Activated CD8-positive, alpha-beta memory T cell treated with anti-CD3 and anti-CD28 coated beads, Interleukin-2, amount 10 ng/mL, durations not matched to agents 7 days and 5 days (primary cell): ENCODE data around the gene DDX6. TPM values are rescaled to one million over a fixed set of nuclear protein-coding genes. Genes with fewer than 3 reads are reported as not detected.
"Not testable (repeated sequence)": the region's sequence is repeated elsewhere in the genome, so short reads cannot be mapped to it uniquely, and the experiment has no call there.

Experiments
- ATAC-seq: fragments of 150-1000 bp; cut with Tn5 transposase; one replicate; pipeline ENCODE4 v1.10.0; 2021; ENCODE audit warnings: moderate library complexity
- CTCF ChIA-PET: fragments of 350-600 bp; sonication (Branson Sonifier 250); formaldehyde crosslinking; loops from one replicate; lab custom pipeline; 2021; ENCODE audit warnings: antibody characterized with exemption; lab: Charles Lee
- DNase-seq: peaks from one replicate; pipeline ENCODE4 v3.0.0-alpha.2; 2020
- H3K27ac Mint-ChIP-seq: one replicate; pipeline ENCODE4 v1.8.0; 2021; ENCODE audit warnings: mild to moderate bottlenecking, mixed read lengths
- H3K27me3 Mint-ChIP-seq: one replicate; pipeline ENCODE4 v1.8.0; 2021; ENCODE audit warnings: mixed read lengths
- H3K36me3 Mint-ChIP-seq: one replicate; pipeline ENCODE4 v1.8.0; 2021; ENCODE audit warnings: mild to moderate bottlenecking, mixed read lengths
- H3K4me1 Mint-ChIP-seq: one replicate; pipeline ENCODE4 v1.8.0; 2021; ENCODE audit warnings: mixed read lengths
- H3K4me3 Mint-ChIP-seq: one replicate; pipeline ENCODE4 v1.8.0; 2021; ENCODE audit warnings: mild to moderate bottlenecking, moderate library complexity, mixed read lengths
- H3K9me3 Mint-ChIP-seq: one replicate; pipeline ENCODE4 v1.8.0; 2022; ENCODE audit warnings: low read depth, mixed read lengths
- total RNA-seq, 2 experiments: library from RNA; stranded (reverse); gene quantifications; one replicate each; pipeline ENCODE4 v1.2.3, GENCODE V29; 2021

The DDX6 gene, protein sequence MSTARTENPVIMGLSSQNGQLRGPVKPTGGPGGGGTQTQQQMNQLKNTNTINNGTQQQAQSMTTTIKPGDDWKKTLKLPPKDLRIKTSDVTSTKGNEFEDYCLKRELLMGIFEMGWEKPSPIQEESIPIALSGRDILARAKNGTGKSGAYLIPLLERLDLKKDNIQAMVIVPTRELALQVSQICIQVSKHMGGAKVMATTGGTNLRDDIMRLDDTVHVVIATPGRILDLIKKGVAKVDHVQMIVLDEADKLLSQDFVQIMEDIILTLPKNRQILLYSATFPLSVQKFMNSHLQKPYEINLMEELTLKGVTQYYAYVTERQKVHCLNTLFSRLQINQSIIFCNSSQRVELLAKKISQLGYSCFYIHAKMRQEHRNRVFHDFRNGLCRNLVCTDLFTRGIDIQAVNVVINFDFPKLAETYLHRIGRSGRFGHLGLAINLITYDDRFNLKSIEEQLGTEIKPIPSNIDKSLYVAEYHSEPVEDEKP
- total RNA-seq: 100 to 1,000 TPM; 127 to 153 TPM

- Mint-ChIP-seq H3K4me1 (peaks cover 24% of the 10 kb centered on the region), H3K27ac (peak within 1 kb of the TSS; percentile 100)
- CTCF ChIA-PET: interaction anchor here (0.7 to 5.1 kb wide), 30 partner anchors 10 to 356 kb away, joined by 3 to 42 read pairs (median 4); partner anchors contain the start of genes BCL9L and CENATAC
These were observed at the start of gene DDX6 for GRCh38 chr11:118791111-118791960. Gene DDX6 (minus strand): TSS chr11:118791164. CDS start chr11:118786251, 4,913 bp downstream.

DNA sequence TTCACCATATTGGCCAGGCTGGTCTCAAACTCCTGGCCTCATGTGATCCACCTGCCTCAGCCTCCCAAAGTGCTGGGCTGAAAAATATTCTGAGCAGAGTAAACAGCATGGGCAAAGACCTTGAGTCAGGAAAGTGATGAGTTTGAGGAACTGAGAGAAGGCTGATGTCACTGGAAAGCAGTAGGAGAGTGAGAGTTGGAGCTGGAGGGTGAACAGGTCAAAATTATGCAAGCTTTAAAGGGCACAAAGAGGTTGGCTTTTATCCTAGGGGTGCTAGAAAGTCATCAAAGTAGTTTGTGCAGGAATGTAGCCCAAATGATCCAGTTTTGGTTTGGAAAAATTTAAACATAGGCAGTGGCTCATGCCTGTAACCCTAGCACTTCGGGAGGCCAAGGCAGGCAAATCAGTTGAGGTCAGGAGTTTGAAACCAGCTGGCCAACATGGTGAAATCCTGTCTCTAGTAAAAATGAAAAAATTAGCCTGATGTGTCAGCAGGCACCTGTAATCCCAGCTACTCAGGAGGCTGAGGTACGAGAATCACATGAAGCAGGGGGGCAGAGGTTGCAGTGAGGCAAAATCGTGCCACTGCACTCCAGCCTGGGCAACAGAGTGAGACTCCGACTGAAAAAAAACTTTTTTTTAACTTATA lies 48.1 kb upstream of the DDX6 start:
- Mint-ChIP-seq H3K4me3 (no peak overlapping the region), H3K27ac (peak overlapping the region; percentile 37)
- DNase-seq: no peak

More at GRCh38 chr11:118791111-118791960, at the start of gene DDX6:
- H3K27me3 Mint-ChIP-seq: no peaks in the 10 kb centered on the region
- no peaks in the 10 kb centered on the region for H3K9me3 Mint-ChIP-seq
- H3K4me3 Mint-ChIP-seq: peak within 1 kb of the TSS; percentile 99
- DNase-seq (peak; percentile 93), ATAC-seq (peak; percentile 59)
- H3K36me3 Mint-ChIP-seq: peaks cover 19% of the 10 kb centered on the region

DNA sequence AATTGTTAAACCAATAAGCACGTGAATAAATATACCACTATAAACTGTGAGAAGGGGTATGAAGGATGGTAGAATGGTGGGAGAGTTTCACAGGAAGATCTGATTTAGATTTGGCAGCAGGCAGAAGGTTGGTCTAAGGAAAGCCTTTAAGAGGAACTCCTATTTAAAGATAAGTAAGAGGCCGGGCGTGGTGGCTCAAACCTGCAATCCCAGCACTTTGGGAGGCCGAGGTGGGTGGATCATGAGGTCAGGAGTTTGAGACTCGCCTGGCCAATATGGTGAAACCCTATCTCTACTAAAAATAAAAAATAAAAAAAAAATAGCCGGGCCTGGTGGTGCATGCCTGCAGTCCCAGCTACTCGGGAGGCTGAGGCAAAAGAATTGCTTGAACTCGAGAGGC lies 46.9 kb upstream of the DDX6 start:
- Mint-ChIP-seq H3K27me3 (no peaks in the 10 kb centered on the region), H3K4me3 (no peak overlapping the region), H3K27ac (no peak overlapping the region), H3K36me3 (peaks cover 3% of the 10 kb centered on the region), H3K4me1 (peaks cover 29% of the 10 kb centered on the region), H3K9me3 (no peaks in the 10 kb centered on the region)
- ATAC-seq (no peak), DNase-seq (no peak)
- CTCF ChIA-PET: no interaction called here

More for the DNA sequence above, 48.1 kb upstream of the DDX6 start:
- Mint-ChIP-seq H3K9me3 (no peaks in the 10 kb centered on the region), H3K36me3 (peaks cover 3% of the 10 kb centered on the region), H3K27me3 (no peaks in the 10 kb centered on the region), H3K4me1 (peaks cover 37% of the 10 kb centered on the region)
- CTCF ChIA-PET: no interaction called here
- ATAC-seq: no peak

DNA sequence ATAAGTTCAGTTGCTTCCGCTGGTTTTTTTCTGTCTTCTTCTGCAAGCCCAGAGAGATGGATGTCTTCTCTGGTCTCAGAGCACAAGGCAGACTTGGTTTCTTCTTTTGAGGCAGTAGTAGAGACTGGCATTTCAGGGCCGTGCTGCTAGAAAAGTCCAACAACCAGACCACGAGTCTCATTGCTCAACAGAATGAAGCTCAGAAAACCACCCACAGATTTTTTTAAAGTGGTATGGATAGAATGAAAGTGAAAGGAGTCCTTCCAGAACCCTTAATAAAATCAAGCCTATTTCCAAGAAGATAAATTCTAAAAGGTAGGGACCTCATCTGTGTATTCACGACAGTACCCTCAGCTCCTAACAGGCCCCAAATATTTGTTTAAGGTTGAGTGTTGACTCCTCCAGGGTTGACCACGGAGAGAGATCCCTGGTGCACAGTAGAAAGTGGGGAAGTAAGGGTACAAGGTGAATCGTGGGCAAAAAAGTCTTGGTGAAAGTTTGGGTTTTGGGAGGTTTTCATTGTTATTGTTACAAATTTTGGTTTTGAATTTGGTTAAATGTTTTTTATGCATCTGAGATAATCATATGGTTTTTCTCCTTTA lies 43.6 kb upstream of the DDX6 start:
- ATAC-seq: peak; percentile 45
- Mint-ChIP-seq H3K27ac (peak overlapping the region; percentile 61), H3K27me3 (no peaks in the 10 kb centered on the region), H3K9me3 (no peaks in the 10 kb centered on the region), H3K4me3 (peak overlapping the region; percentile 56), H3K4me1 (peaks cover 10% of the 10 kb centered on the region), H3K36me3 (no peaks in the 10 kb centered on the region)
- no peak for DNase-seq
- CTCF ChIA-PET: interaction anchor here (0.8 to 1.2 kb wide), 3 partner anchors 32 to 145 kb away, joined by 3 to 6 read pairs (median 4); no protein-coding TSS in a partner anchor

DNA sequence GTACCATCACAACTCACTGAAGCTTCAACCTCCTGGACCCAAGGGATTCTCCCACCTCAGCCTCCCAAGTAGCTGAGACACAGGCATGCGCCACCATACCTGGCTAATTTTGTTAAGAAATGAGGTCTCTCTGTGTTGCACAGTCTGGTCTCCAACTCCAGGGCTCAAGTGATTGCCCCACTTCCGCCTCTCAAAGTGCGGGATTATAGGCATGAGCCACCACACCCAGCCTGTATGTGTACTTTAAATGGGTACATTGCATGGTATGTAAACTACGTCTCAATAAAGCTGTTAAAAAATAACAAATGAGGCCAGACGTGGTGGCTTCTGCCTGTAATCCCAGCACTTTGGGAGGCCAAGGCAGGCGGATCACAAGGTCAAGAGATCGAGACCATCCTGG lies 36.2 kb upstream of the DDX6 start:
- Mint-ChIP-seq H3K27me3 (no peaks in the 10 kb centered on the region), H3K36me3 (no peaks in the 10 kb centered on the region), H3K4me3 (no peak overlapping the region), H3K27ac (no peak overlapping the region), H3K4me1 (no peaks in the 10 kb centered on the region), H3K9me3 (no peaks in the 10 kb centered on the region)
- CTCF ChIA-PET: no interaction called here
- ATAC-seq: no peak
- no peak for DNase-seq

DNA sequence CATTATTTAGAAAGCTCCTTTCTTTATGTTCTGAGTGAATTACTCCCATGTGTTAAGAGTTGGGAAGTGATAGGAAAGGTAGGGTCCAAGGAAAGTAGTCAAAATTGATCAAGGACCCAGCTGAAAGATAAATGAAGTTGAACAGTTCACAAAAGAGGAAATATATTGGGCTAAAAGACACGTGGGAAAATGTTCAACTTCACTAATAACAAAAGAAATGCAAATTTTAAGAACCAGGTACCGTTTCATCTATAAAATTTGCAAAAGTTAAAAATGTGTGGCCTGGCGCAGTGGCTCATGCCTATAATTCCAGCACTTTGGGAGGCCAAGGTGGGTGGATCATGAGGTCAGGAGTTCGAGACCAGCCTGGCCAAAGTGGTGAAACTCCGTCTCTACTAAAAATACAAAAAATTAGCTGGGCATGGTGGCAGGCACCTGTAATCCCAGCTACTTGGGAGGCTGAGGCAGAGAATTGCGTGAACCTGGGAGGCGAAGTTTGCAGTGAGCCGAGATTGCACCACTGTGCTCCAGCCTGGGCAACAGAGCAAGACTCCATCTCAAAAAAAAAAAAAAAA lies 32.1 kb upstream of the DDX6 start:
- DNase-seq, H3K36me3 Mint-ChIP-seq, H3K27me3 Mint-ChIP-seq, H3K27ac Mint-ChIP-seq, CTCF ChIA-PET, H3K4me3 Mint-ChIP-seq, ATAC-seq, H3K9me3 Mint-ChIP-seq: not testable (repeated sequence)
- H3K4me1 Mint-ChIP-seq: peaks cover 13% of the 10 kb centered on the region

DNA sequence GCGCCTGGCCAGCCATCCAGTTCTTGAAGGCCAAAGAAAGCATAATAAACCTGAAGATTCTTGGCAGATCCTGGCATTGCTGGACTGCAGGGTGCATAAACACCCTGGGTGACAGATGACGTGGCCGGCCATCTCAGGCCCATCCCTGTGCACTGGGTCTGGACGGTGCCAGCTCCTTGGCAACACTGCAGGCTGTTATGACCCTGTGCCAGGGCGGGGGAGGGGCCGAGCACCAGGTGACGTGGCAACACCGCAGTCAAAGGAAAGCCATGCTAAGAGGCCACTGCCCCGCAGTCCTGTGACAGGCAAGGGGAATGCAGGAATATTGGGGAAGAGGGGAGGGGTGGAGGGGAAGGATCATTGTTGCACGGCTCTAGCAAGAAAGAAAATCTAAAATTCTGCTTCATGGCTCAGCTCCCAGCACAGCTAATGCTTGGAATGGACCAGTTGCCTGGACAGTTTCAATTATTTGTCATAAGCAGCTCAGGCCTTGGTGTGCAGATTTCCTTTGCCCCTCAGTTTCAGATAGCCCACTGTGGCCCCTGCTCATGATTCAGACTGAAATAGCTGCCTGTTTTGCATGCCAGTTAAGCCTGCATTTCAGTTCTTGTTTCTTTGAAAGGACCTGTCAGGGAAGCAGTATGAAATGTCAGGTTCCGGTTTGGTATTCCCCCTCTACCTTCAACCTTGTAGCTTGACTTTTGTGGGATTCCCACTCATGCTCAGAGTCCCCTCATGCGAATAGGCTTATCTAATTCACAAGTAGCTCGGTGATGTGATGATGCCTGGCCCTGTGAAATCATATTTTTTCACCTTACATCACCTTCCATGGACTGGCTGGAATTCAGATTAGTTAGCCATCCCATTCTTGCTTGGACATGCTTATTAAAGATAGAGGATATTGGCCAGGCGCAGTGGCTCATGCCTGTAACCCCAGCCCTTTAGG lies 29.7 kb upstream of the DDX6 start:
- CTCF ChIA-PET: interaction anchor here (0.6 kb wide), 1 partner anchor 483 kb away, joined by 3 read pairs; no protein-coding TSS in a partner anchor
- H3K4me3 Mint-ChIP-seq: no peak overlapping the region
- H3K36me3 Mint-ChIP-seq: no peaks in the 10 kb centered on the region
- peaks cover 13% of the 10 kb centered on the region for H3K4me1 Mint-ChIP-seq
- DNase-seq (peak; percentile 45), ATAC-seq (no peak)
- no peak overlapping the region for H3K27ac Mint-ChIP-seq
- H3K27me3 Mint-ChIP-seq: no peaks in the 10 kb centered on the region
- H3K9me3 Mint-ChIP-seq: no peaks in the 10 kb centered on the region

GRCh38 chr11:118820025-118820379 lies 29.0 kb upstream of the DDX6 start:
- H3K4me3 Mint-ChIP-seq, H3K27ac Mint-ChIP-seq, H3K36me3 Mint-ChIP-seq, DNase-seq, H3K27me3 Mint-ChIP-seq, H3K9me3 Mint-ChIP-seq, ATAC-seq, CTCF ChIA-PET: not testable (repeated sequence)
- peaks cover 13% of the 10 kb centered on the region for H3K4me1 Mint-ChIP-seq

GRCh38 chr11:118819334-118820024 lies 28.5 kb upstream of the DDX6 start:
- Mint-ChIP-seq H3K4me1 (peaks cover 13% of the 10 kb centered on the region), H3K4me3 (no peak overlapping the region), H3K27ac (no peak overlapping the region), H3K27me3 (no peaks in the 10 kb centered on the region), H3K36me3 (no peaks in the 10 kb centered on the region), H3K9me3 (no peaks in the 10 kb centered on the region)
- CTCF ChIA-PET: no interaction called here
- DNase-seq: no peak
- no peak for ATAC-seq

- H3K4me3 Mint-ChIP-seq: no peak overlapping the region
- peaks cover 13% of the 10 kb centered on the region for H3K4me1 Mint-ChIP-seq
- no peak overlapping the region for H3K27ac Mint-ChIP-seq
- no peaks in the 10 kb centered on the region for H3K27me3 Mint-ChIP-seq
- DNase-seq (no peak), ATAC-seq (no peak)
- CTCF ChIA-PET: no interaction called here
- no peaks in the 10 kb centered on the region for H3K9me3 Mint-ChIP-seq
- no peaks in the 10 kb centered on the region for H3K36me3 Mint-ChIP-seq
These were observed 27.2 kb upstream of the DDX6 start for GRCh38 chr11:118818130-118818529.

DNA sequence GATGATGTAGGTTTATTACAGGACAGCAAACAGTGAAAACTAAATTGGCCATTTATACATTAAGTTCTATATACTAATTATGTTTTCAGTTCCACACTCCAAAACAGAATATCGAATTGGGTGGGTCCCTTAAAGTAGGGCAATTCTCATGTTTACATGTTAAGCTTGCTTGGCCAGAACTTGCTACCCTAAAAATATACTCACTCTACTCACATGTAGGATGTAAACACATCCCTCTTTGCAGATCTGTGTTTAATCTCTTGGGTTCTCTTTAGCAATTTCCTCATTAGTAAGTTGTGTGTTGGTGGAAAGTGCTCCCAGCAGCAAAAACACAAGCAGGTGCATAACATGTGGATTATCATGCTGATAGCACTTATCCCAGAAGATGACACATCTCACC lies 22.6 kb upstream of the DDX6 start:
- Mint-ChIP-seq H3K4me1 (no peaks in the 10 kb centered on the region), H3K36me3 (no peaks in the 10 kb centered on the region), H3K4me3 (no peak overlapping the region), H3K9me3 (no peaks in the 10 kb centered on the region), H3K27me3 (no peaks in the 10 kb centered on the region), H3K27ac (no peak overlapping the region)
- DNase-seq: no peak
- CTCF ChIA-PET: no interaction called here
- ATAC-seq: no peak
